IMR-90 (cell line): Measurements from ENCODE around the gene RNF133.

ENCODE experiments used
- BHLHE40 ChIP-seq: fragments of 150-350 bp; IDR thresholded peaks from 2 replicates; pipeline ENCODE4 v1.6.1; 2016; ENCODE audit warnings: mild to moderate bottlenecking, low read depth, low read length
- CEBPB ChIP-seq: IDR thresholded peaks from 2 replicates; pipeline ENCODE4 v1.6.1; 2012; ENCODE audit warnings: low read depth, low read length, improper control_type of control experiment
- CHD1 ChIP-seq: IDR thresholded peaks from 2 replicates; pipeline ENCODE4 v1.6.1; 2012; ENCODE audit warnings: low read depth, low read length, improper control_type of control experiment
- POLR2A ChIP-seq: IDR thresholded peaks from 2 replicates; pipeline ENCODE4 v1.6.1; 2012; ENCODE audit warnings: mild to moderate bottlenecking, low read depth, low read length
- RCOR1 ChIP-seq: IDR thresholded peaks from 2 replicates; pipeline ENCODE4 v1.6.1; 2012; ENCODE audit warnings: mild to moderate bottlenecking, low read length, improper control_type of control experiment; ENCODE audit not compliant: insufficient replicate concordance
- TF ChIP-seq, protein P1 (sequence below): conservative IDR thresholded peaks from 2 replicates; pipeline ENCODE4 v1.5.1; 2012; ENCODE audit warnings: mild to moderate bottlenecking, low read depth, low read length, improper control_type of control experiment
- TF ChIP-seq, protein P2 (sequence below): fragments of 150-350 bp; IDR thresholded peaks from 2 replicates; pipeline ENCODE4 v1.6.1; 2016; ENCODE audit warnings: low read depth, mild to moderate bottlenecking, low read length, moderate library complexity, borderline replicate concordance

DNA sequence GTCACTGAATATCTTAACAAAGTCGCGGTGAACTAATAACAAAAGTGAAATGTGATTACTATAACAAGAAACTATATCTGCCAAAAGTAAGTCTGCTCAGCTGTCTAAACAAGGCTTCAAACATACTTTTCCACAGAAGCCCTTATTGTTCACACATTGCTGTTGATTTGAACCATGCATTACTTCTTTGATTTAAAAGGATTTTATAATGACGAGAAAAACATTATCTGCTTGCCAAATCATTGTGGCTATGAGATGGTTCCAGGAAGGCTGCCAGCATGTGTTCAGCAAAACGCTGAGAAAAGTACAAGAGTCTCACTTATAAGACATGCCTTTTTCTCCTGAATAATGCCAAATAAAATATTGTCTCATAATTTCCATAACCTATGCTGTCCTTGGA is 24.4 kb downstream of the RNF133 start:
- TF ChIP-seq, protein P1, sequence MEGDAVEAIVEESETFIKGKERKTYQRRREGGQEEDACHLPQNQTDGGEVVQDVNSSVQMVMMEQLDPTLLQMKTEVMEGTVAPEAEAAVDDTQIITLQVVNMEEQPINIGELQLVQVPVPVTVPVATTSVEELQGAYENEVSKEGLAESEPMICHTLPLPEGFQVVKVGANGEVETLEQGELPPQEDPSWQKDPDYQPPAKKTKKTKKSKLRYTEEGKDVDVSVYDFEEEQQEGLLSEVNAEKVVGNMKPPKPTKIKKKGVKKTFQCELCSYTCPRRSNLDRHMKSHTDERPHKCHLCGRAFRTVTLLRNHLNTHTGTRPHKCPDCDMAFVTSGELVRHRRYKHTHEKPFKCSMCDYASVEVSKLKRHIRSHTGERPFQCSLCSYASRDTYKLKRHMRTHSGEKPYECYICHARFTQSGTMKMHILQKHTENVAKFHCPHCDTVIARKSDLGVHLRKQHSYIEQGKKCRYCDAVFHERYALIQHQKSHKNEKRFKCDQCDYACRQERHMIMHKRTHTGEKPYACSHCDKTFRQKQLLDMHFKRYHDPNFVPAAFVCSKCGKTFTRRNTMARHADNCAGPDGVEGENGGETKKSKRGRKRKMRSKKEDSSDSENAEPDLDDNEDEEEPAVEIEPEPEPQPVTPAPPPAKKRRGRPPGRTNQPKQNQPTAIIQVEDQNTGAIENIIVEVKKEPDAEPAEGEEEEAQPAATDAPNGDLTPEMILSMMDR, result no peak
- no peak for TF ChIP-seq CEBPB
- TF ChIP-seq BHLHE40, result no peak
- no peak for TF ChIP-seq CHD1
- TF ChIP-seq, protein P2, sequence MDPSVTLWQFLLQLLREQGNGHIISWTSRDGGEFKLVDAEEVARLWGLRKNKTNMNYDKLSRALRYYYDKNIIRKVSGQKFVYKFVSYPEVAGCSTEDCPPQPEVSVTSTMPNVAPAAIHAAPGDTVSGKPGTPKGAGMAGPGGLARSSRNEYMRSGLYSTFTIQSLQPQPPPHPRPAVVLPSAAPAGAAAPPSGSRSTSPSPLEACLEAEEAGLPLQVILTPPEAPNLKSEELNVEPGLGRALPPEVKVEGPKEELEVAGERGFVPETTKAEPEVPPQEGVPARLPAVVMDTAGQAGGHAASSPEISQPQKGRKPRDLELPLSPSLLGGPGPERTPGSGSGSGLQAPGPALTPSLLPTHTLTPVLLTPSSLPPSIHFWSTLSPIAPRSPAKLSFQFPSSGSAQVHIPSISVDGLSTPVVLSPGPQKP, result no peak
- no peak for TF ChIP-seq RCOR1
- TF ChIP-seq POLR2A, result no peak
